HG03064 (cell line): ENCODE results near the gene LRRC18.

Experiments used
- ATAC-seq: cut with Tn5 transposase; IDR thresholded peaks from one replicate; pipeline ENCODE4 v1.9.1; 2021; ENCODE audit warnings: low read depth; ENCODE audit not compliant: unreplicated experiment

The LRRC18 gene

DNA sequence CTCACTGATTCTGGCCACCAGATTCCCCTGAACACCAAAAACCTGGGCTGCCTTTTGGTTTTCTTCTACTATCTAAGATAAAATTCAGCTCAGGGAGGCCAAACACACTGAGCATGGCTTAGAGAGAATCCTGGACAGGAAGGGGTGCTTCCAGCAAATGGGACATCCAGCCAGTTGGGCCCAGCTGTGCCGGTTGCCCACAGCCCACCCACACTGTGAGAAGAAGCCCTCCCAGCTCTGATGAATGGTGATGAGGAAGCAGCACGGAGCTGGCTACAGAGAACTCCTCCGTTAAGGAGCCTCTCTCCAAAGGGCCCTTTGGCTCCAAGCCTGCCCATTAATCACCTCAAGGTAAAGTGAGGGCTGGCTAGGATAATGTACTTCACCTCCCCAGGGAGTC, 15.9 kb downstream of the LRRC18 start:
- no peak for ATAC-seq

GRCh38 chr10:48913674-48914073, 26.0 kb downstream of the LRRC18 start:
- no peak for ATAC-seq

GRCh38 chr10:48910548-48910947, 29.1 kb downstream of the LRRC18 start:
- ATAC-seq, result no peak

DNA sequence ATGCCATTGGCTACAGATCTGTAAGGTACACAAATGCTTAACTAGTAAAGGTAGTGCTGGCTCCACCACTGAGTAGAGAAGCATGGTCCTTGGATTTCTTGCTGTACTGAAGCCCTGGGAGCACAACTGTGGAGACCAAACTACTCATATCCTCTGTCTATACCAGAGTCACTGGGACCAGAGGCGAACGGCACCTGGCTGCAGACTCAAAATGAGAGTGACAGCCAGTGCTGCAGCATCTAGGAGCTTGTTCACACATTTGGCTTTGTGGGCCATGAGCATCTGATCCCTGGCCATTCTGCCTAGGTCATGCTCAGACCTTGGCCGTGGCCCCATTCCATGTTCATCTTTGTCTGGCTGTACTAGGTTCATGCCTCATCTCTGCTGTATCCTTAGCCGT, 31.9 kb downstream of the LRRC18 start:
- no peak for ATAC-seq

DNA sequence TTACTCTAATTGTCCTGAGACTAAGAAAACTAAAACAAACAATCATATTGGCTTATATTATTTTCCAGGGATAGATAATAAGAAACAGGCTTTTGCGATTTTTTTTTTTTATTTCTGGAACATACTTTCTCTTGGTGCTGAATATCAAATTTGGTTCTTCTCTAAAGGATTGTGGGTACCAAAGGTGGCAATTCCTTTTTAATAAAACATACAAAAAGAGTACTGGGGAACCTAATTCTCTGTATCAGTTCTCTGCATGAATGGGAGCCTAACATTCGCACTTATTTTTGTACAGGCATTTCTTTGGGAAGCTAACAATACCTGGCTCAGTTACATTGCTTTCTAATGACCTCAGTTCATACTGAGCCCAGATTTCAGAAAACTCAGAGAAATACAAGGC, 32.8 kb downstream of the LRRC18 start:
- ATAC-seq, result no peak

- no peak for ATAC-seq
These were observed 34.3 kb downstream of the LRRC18 start for GRCh38 chr10:48905311-48905710.

- no peak for ATAC-seq
These were observed 34.8 kb downstream of the LRRC18 start for GRCh38 chr10:48904861-48905260.

GRCh38 chr10:48903151-48903550, 36.5 kb downstream of the LRRC18 start:
- no peak for ATAC-seq

GRCh38 chr10:48902096-48902495, 37.5 kb downstream of the LRRC18 start:
- no peak for ATAC-seq

- no peak for ATAC-seq
These were observed 38.3 kb downstream of the LRRC18 start for GRCh38 chr10:48901319-48901718.

GRCh38 chr10:48900371-48900801, 39.3 kb downstream of the LRRC18 start:
- ATAC-seq, result no peak

DNA sequence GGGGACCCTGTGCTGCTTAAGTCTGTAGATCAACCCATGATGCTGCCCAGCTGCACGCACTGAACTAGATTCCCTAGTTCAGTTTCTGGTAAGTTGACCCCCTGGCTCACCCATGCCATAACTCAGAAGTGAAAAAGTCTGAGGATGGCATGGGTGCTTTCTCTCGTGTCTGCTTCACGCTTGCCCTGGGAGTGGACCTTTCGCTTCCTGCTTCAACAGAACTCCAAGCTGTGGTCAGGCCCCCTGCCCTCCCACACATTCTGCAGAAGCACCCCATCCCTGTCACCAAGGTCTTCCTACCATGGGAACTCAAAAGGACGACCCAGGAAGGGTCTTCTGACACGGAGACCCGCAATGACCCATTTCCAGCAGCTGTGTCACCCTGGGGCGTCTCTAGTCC, 39.9 kb downstream of the LRRC18 start:
- ATAC-seq, result no peak

DNA sequence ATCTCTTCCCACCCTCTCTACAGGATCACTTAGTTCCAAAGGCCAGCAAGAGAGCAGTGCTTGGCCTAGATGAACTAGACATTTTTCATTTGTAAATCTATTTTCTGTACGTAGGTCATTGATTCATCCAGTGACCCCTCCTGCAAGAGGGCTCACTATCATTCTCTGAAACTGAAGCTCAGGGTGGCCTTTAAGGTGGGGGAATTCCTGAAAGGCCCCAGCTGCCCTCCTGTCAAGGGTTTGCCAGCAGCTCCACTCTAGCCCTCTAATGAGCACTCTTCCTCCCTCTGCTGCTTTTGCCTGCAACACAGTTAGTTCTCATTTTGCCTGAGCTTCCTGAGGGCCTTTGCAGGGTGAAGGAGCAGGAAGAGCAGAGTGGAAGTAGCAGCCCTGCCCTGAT, 41.2 kb downstream of the LRRC18 start:
- ATAC-seq, result no peak

- ATAC-seq, result no peak
These were observed 42.2 kb downstream of the LRRC18 start for GRCh38 chr10:48897441-48897790.

GRCh38 chr10:48896756-48897440, 42.7 kb downstream of the LRRC18 start:
- no peak for ATAC-seq

GRCh38 chr10:48895803-48896195, 43.8 kb downstream of the LRRC18 start:
- no peak for ATAC-seq

GRCh38 chr10:48894911-48895802, 44.5 kb downstream of the LRRC18 start:
- ATAC-seq, result no peak

- ATAC-seq, result no peak
These were observed 48.5 kb downstream of the LRRC18 start for GRCh38 chr10:48890888-48891850.

DNA sequence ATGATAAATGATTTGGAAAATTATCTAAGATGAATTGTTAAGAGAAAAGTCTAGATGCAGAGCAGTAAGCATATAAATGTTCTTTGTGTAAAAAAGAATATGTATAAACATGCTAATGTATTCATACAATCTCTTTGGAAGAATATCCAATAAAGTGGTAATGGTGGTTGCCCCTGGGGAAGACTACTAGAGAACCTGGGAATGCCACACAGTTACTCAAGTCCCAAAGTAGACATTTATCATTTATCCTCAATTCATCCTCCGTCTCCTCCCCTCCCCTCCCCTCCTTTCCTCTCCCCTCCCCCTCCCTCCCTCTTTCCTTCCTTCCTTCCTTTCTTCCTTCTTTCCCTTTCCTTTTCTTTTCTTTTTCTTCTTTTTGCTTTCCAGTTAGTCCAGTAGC, 51.7 kb downstream of the LRRC18 start:
- no peak for ATAC-seq

DNA sequence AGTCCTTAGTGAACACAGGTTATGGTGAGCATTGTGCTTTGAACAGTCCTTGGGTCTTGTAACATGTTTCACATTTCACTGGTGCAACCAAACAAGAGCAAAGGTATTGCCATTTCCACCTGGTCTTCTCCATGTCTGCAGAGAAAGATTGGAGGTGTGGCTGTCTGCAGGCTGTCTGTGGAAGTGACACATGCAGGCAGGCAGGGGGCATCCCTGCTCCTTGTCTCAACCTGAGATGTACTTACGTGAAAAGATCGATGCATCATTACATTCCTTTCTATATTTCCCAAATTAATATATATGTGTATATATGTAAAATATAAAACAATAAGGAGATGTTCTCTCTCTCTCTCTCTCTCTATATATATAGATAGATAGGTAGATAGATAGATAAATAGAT, 54.3 kb downstream of the LRRC18 start:
- ATAC-seq, result no peak
